Stomach (tissue), 4 donors: Measurements from ENCODE around the gene BDH1.

Source experiments
- EP300 ChIP-seq: sonication (generic); formaldehyde crosslinking; IDR thresholded peaks from one replicate; pipeline ENCODE4 v1.6.1; 2017; ENCODE audit warnings: antibody characterized with exemption
- POLR2A ChIP-seq, 4 donors: fragments of 450-650 bp; IDR thresholded peaks; one replicate each; pipeline ENCODE4 v1.6.1; 2016; ENCODE audit warnings: antibody characterized with exemption in 4 of 4, control low read depth in 2 of 4, mild to moderate bottlenecking in 1 of 4, moderate library complexity in 1 of 4
- TF ChIP-seq, protein P1 (sequence below), 7 experiments: fragments of 450-650 bp in 4 of 7; fragments of 200-600 bp in 3 of 7; sonication (generic) in 3 of 7; IDR thresholded peaks; one replicate each; pipeline ENCODE4 v1.5.1; 2016 to 2019; ENCODE audit warnings: antibody characterized with exemption in 7 of 7, control low read depth in 2 of 7, mild to moderate bottlenecking in 1 of 7

DNA sequence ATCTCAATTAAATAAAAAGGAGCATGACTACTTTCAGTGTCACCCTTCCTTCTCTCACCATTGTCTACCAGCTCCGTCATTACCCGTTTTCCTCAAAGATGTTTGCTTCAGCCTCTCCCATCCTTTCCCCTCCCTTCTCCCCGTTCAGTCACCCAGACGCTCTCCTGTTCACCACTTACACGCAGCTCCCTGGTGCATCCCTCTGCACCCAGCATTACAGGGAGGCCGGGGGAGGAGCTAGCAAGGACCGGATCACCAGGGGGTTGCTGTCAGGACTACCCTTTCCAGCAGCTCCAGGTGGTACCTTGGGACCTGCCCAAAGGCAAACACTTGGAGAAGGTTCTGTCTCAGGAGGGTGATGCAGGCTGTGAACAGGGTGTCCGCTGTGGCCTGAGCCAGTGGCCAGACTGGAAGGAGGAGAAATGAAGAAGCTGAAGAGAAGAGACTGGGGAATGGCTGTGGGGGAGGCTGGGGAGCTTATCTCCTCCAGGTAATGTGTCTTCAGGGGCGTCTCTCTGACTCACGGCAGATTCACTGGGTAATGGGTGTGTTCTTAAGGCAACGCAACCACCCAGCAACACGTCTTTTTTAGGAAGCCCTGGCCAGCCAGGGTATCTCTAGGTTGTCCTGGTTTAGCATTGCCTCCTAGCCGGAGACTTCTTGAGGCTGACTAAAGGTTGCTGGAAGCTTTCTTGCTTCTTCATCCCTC, 21.8 kb upstream of the BDH1 start:
- TF ChIP-seq, protein P1, sequence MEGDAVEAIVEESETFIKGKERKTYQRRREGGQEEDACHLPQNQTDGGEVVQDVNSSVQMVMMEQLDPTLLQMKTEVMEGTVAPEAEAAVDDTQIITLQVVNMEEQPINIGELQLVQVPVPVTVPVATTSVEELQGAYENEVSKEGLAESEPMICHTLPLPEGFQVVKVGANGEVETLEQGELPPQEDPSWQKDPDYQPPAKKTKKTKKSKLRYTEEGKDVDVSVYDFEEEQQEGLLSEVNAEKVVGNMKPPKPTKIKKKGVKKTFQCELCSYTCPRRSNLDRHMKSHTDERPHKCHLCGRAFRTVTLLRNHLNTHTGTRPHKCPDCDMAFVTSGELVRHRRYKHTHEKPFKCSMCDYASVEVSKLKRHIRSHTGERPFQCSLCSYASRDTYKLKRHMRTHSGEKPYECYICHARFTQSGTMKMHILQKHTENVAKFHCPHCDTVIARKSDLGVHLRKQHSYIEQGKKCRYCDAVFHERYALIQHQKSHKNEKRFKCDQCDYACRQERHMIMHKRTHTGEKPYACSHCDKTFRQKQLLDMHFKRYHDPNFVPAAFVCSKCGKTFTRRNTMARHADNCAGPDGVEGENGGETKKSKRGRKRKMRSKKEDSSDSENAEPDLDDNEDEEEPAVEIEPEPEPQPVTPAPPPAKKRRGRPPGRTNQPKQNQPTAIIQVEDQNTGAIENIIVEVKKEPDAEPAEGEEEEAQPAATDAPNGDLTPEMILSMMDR (IDR thresholded peaks at IDR 0.05): no peak
- TF ChIP-seq EP300 (no peak), POLR2A (IDR thresholded peaks at IDR 0.05) (no peak)
